Duodenal mucosa (tissue), 2 donors: ENCODE results near the gene MBD2.
"Not testable (repeated sequence)": the region's sequence is repeated elsewhere in the genome, so short reads cannot be mapped to it uniquely, and the experiment has no call there.

Source experiments
- H3K27ac ChIP-seq: one replicate; pipeline ENCODE4 v1.7.0; 2013; ENCODE audit warnings: low read depth, low read length
- H3K27me3 ChIP-seq, 2 donors: one replicate each; pipeline ENCODE4 v1.7.0; 2013; ENCODE audit warnings: low read length in 2 of 2, control low read depth in 1 of 2; ENCODE audit not compliant: insufficient read depth in 2 of 2, control insufficient read depth in 1 of 2
- H3K36me3 ChIP-seq, 2 donors: one replicate each; pipeline ENCODE4 v1.7.0; 2013; ENCODE audit warnings: low read length in 2 of 2, control low read depth in 1 of 2; ENCODE audit not compliant: insufficient read depth in 2 of 2, control insufficient read depth in 1 of 2
- H3K4me1 ChIP-seq, 2 donors: one replicate each; pipeline ENCODE4 v1.7.0; 2013; ENCODE audit warnings: low read length in 2 of 2, control low read depth in 1 of 2; ENCODE audit not compliant: insufficient read depth in 2 of 2, control insufficient read depth in 1 of 2
- H3K4me3 ChIP-seq, 2 donors: one replicate each; pipeline ENCODE4 v1.7.0; 2013; ENCODE audit warnings: low read length in 2 of 2, low read depth in 1 of 2
- H3K9ac ChIP-seq, 2 donors: one replicate each; pipeline ENCODE4 v1.7.0; 2013; ENCODE audit warnings: low read length in 2 of 2, low read depth in 1 of 2
- H3K9me3 ChIP-seq, 2 donors: one replicate each; pipeline ENCODE4 v1.7.0; 2013; ENCODE audit warnings: low read length in 2 of 2, control low read depth in 1 of 2; ENCODE audit not compliant: control insufficient read depth in 1 of 2

MBD2 gene

DNA sequence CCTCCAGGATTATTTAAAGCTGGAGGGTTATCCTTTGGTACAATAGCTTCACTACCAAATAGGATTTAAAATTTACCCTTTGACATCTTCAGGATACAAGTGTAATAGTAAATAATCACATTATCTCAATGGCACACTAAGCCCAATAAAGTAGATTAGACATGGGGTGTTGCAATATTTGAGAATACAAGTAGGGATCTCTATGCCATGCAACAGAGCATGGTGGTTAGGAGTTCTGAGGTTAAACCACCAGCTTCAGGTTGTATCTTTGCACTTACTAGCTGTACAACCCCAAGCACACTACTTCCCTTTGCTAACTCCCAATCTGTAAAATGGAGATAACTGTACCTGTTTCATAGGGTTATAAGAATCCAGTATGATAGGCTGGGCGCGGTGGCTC is 6.2 kb downstream of the MBD2 start:
- H3K9me3 ChIP-seq, result no peaks in the 10 kb centered on the region
- H3K4me1 ChIP-seq, result peaks cover 37 to 48% of the 10 kb centered on the region in 2 donors
- H3K9ac ChIP-seq, result no peak overlapping the region
- H3K27me3 ChIP-seq, result no peaks in the 10 kb centered on the region
- H3K4me3 ChIP-seq, result no peak overlapping the region
- no peak overlapping the region for H3K27ac ChIP-seq
- no peaks in the 10 kb centered on the region for H3K36me3 ChIP-seq

DNA sequence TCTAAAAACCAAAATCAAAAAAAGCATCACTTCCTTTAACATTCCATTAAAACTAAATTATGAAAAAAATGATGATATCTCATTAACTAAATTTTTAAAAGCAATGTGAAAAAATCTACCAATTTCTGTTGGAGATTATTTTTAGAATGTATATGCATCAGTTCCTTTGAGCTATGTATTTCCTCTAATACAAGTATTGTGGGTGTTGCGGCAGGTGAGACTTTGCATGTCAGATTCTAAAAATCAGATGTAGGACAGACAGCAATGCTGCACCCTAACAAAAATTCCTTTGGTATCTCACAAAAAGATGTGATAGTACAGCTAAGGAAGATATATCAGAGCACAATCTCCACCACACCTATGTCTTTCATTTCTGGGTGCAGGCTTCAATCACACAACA is 6.8 kb downstream of the MBD2 start:
- Histone ChIP-seq H3K4me3 (no peak overlapping the region), H3K9ac (no peak overlapping the region), H3K36me3 (no peaks in the 10 kb centered on the region), H3K4me1 (peaks cover 31 to 41% of the 10 kb centered on the region in 2 donors), H3K27me3 (no peaks in the 10 kb centered on the region), H3K27ac (no peak overlapping the region), H3K9me3 (no peaks in the 10 kb centered on the region)

DNA sequence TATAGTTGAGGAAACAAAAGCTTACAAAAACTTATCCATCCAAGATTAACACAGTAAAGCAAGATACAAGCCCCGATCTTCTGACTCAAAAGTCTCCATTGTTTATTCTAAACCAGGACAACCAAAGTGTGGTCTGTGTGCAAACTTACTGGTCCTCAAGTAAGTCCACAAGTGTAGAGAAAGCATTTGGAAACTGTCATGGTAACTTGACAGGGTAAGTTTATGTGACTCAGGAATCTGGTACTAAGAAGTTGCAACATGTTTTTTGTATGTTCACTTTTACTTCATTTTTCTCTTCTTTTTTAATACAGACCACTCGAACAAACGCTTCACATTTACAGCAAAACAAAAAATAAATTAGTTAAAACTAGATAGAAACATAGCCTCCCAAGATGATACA is 9.4 kb downstream of the MBD2 start:
- H3K27me3 ChIP-seq, result no peaks in the 10 kb centered on the region
- peaks cover 13 to 38% of the 10 kb centered on the region in 2 donors for H3K4me1 ChIP-seq
- H3K4me3 ChIP-seq, result no peak overlapping the region
- H3K9me3 ChIP-seq, result no peaks in the 10 kb centered on the region
- no peak overlapping the region for H3K9ac ChIP-seq
- no peaks in the 10 kb centered on the region for H3K36me3 ChIP-seq
- no peak overlapping the region for H3K27ac ChIP-seq

DNA sequence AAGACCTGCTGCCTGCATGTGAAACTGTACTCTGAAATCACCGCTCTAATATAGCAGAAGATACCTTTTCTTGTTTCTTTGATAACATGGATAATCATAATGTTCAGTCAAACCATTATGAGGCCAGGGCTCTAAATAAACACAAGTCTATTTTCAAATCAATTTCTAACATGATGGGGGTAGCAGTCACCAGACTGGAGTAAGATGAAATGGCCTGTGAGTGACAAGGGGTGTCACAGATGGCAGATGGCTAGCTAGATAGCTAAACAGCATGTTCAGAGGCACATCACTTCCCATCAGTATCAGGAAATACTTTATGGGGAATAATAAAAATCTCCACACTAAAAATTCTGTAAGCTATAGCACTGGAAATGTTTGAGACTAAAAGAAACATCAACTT is 14.0 kb downstream of the MBD2 start:
- H3K27me3 ChIP-seq, result no peaks in the 10 kb centered on the region
- H3K4me3 ChIP-seq, result no peak overlapping the region
- no peaks in the 10 kb centered on the region for H3K9me3 ChIP-seq
- peaks cover 4 to 31% of the 10 kb centered on the region in 2 donors for H3K4me1 ChIP-seq
- no peak overlapping the region for H3K27ac ChIP-seq
- no peaks in the 10 kb centered on the region for H3K36me3 ChIP-seq
- H3K9ac ChIP-seq, result no peak overlapping the region

GRCh38 chr18:54209471-54210180 is 14.8 kb downstream of the MBD2 start:
- H3K27me3 ChIP-seq, result no peaks in the 10 kb centered on the region
- H3K27ac ChIP-seq, result no peak overlapping the region
- H3K9ac ChIP-seq, result no peak overlapping the region
- H3K4me3 ChIP-seq, result no peak overlapping the region
- peaks cover 0 to under 1% of the 10 kb centered on the region in 2 donors for H3K36me3 ChIP-seq
- peaks cover 4 to 32% of the 10 kb centered on the region in 2 donors for H3K4me1 ChIP-seq
- H3K9me3 ChIP-seq, result no peaks in the 10 kb centered on the region

DNA sequence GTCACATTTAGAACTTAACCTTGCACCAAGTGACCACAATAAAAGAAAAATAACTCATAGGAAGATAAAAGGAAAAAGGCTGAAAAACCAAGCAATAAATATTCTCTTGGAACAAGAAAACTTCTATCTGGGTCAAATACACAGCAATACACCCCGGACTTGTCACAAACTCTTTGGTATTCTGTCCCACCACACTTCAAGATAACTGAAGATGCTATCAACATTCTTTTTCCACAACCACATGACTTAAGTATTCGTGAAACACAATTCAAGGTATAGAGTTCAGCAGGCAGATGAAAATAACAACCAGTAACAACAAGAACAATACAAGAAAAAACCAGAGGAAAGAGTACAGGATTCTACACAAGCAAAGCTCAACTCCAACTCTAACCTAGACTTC is 18.0 kb downstream of the MBD2 start:
- no peaks in the 10 kb centered on the region for H3K9me3 ChIP-seq
- H3K4me1 ChIP-seq, result peaks cover 4 to 22% of the 10 kb centered on the region in 2 donors
- peaks cover 6 to 11% of the 10 kb centered on the region in 2 donors for H3K36me3 ChIP-seq
- no peaks in the 10 kb centered on the region for H3K27me3 ChIP-seq
- no peak overlapping the region for H3K27ac ChIP-seq
- no peak overlapping the region for H3K4me3 ChIP-seq
- H3K9ac ChIP-seq, result peak overlapping the region in 1 of 2 donors; percentile 14

DNA sequence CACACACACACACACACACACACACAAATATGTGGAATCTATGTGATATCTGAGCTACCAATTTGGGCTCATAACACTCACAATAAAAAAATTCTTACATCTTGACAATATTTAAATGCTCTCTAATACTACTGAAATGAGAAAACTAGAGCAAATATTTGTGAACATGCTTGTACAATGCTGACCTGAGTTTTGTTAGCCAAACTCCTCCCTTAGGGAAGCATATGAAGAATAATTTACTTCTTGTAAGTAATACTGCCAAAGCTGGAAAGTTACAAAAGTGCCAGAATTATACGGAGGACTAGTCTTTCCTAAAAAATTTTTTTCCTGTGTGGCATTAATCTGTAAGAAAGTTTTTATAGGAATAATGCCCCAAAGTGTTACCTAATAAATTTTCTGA is 18.5 kb downstream of the MBD2 start:
- Histone ChIP-seq H3K27ac (no peak overlapping the region), H3K9me3 (no peaks in the 10 kb centered on the region), H3K9ac (peak overlapping the region in 1 of 2 donors; percentile 14), H3K27me3 (no peaks in the 10 kb centered on the region), H3K36me3 (peaks cover 6 to 11% of the 10 kb centered on the region in 2 donors), H3K4me3 (no peak overlapping the region), H3K4me1 (peaks cover 4 to 19% of the 10 kb centered on the region in 2 donors)

- not testable (repeated sequence) for H3K9ac ChIP-seq, H3K27me3 ChIP-seq, H3K27ac ChIP-seq, H3K4me3 ChIP-seq, H3K9me3 ChIP-seq
- H3K4me1 ChIP-seq, result peaks cover 4 to 17% of the 10 kb centered on the region in 2 donors
- peaks cover 6 to 11% of the 10 kb centered on the region in 2 donors for H3K36me3 ChIP-seq
These were observed 19.0 kb downstream of the MBD2 start for GRCh38 chr18:54205448-54205847.

DNA sequence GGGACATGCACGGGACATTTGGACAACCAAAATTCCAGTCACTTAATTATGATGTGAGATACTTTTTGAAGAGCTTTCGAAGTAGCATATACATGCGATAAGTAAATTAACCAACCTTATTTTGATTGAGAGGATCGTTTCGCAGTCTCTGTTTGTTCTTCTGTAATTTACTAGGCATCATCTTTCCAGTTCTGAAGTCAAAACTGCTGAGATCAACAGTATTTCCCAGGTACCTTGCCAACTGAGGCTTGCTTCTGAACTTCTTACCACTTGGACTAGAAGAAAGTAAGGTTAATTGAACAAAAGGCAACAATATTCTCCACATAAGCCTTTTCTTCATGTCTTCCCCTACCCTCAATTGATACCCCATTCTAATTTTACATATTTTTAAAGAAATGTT is 19.6 kb downstream of the MBD2 start:
- Histone ChIP-seq H3K9me3 (no peaks in the 10 kb centered on the region), H3K27ac (no peak overlapping the region), H3K36me3 (peaks cover 6 to 11% of the 10 kb centered on the region in 2 donors), H3K9ac (no peak overlapping the region), H3K4me1 (peaks cover 4 to 15% of the 10 kb centered on the region in 2 donors), H3K27me3 (no peaks in the 10 kb centered on the region), H3K4me3 (no peak overlapping the region)

GRCh38 chr18:54203914-54204313 is 20.6 kb downstream of the MBD2 start:
- H3K9me3 ChIP-seq, result no peaks in the 10 kb centered on the region
- no peak overlapping the region for H3K4me3 ChIP-seq
- no peak overlapping the region for H3K9ac ChIP-seq
- H3K4me1 ChIP-seq, result peaks cover 0 to 15% of the 10 kb centered on the region in 2 donors
- H3K36me3 ChIP-seq, result peaks cover 6 to 11% of the 10 kb centered on the region in 2 donors
- no peaks in the 10 kb centered on the region for H3K27me3 ChIP-seq
- no peak overlapping the region for H3K27ac ChIP-seq
